HL-60 (cell line): ENCODE results near the gene SLC25A21.

Experiments used
- GABPA ChIP-seq: IDR thresholded peaks from 2 replicates; pipeline ENCODE4 v1.6.1; 2012; ENCODE audit warnings: low read depth
- POLR2AphosphoS5 ChIP-seq: IDR thresholded peaks from 2 replicates; pipeline ENCODE4 v1.6.1; 2012; ENCODE audit warnings: low read depth
- TF ChIP-seq, protein P1 (sequence below): IDR thresholded peaks from one replicate; pipeline ENCODE4 v1.5.1; 2011; ENCODE audit warnings: low read length, control low read depth, inconsistent platforms; ENCODE audit not compliant: insufficient read depth
- TF ChIP-seq, protein P2 (sequence below): IDR thresholded peaks from 2 replicates; pipeline ENCODE4 v1.6.1; 2012; ENCODE audit warnings: low read depth; ENCODE audit not compliant: insufficient replicate concordance

DNA sequence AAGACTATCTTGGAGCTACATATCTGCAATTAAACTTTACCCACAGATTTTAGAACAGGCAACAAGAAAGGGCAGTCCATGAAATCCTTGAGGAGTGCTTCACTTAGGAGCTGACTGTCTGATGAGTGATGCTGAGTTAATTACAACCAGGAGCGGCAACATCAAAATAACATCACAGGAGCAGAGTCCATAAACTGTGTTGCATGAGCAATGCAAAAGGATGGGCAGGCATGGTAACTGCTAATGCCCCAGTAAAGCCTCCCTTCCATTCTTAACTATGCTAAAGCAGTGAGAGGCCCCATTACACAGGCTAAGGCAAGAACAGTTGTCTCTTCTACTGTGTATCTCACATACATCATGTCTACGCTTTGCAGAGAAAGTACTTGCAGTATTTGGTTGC is 354.2 kb downstream of the SLC25A21 start:
- TF ChIP-seq, protein P1, sequence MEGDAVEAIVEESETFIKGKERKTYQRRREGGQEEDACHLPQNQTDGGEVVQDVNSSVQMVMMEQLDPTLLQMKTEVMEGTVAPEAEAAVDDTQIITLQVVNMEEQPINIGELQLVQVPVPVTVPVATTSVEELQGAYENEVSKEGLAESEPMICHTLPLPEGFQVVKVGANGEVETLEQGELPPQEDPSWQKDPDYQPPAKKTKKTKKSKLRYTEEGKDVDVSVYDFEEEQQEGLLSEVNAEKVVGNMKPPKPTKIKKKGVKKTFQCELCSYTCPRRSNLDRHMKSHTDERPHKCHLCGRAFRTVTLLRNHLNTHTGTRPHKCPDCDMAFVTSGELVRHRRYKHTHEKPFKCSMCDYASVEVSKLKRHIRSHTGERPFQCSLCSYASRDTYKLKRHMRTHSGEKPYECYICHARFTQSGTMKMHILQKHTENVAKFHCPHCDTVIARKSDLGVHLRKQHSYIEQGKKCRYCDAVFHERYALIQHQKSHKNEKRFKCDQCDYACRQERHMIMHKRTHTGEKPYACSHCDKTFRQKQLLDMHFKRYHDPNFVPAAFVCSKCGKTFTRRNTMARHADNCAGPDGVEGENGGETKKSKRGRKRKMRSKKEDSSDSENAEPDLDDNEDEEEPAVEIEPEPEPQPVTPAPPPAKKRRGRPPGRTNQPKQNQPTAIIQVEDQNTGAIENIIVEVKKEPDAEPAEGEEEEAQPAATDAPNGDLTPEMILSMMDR = no peak
- TF ChIP-seq POLR2AphosphoS5 (no peak), GABPA (no peak)
- TF ChIP-seq, protein P2, sequence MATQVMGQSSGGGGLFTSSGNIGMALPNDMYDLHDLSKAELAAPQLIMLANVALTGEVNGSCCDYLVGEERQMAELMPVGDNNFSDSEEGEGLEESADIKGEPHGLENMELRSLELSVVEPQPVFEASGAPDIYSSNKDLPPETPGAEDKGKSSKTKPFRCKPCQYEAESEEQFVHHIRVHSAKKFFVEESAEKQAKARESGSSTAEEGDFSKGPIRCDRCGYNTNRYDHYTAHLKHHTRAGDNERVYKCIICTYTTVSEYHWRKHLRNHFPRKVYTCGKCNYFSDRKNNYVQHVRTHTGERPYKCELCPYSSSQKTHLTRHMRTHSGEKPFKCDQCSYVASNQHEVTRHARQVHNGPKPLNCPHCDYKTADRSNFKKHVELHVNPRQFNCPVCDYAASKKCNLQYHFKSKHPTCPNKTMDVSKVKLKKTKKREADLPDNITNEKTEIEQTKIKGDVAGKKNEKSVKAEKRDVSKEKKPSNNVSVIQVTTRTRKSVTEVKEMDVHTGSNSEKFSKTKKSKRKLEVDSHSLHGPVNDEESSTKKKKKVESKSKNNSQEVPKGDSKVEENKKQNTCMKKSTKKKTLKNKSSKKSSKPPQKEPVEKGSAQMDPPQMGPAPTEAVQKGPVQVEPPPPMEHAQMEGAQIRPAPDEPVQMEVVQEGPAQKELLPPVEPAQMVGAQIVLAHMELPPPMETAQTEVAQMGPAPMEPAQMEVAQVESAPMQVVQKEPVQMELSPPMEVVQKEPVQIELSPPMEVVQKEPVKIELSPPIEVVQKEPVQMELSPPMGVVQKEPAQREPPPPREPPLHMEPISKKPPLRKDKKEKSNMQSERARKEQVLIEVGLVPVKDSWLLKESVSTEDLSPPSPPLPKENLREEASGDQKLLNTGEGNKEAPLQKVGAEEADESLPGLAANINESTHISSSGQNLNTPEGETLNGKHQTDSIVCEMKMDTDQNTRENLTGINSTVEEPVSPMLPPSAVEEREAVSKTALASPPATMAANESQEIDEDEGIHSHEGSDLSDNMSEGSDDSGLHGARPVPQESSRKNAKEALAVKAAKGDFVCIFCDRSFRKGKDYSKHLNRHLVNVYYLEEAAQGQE = no peak
